ENCODE measurements around the gene MCUR1.

DNA sequence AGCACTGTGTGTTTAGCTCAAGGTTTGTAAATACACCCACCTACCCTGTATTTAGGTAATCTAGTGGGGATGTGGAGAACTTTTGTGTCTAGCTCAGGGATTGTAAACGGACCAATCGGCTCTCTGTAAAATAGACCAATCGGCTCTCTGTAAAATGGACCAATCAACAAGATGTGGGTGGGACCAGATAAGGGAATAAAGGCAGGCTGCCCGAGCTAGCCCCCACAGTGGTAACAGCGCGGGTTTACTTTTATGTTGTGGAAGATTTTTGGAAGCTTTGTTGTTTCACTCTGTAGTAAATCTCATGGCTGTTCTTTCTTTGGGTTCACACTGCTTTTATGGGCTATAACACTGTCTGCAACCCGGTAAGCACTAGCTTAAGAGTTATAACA is 70.6 kb downstream of the MCUR1 start:
- TF ChIP-seq EZH2phosphoT487 (IDR thresholded peaks at IDR 0.05; ENCODE audit: insufficient read depth, low read depth) (no peak), EZH2 (IDR thresholded peaks at IDR 0.05; ENCODE audit: insufficient read depth, poor library complexity, severe bottlenecking) (no peak)
